ENCODE data around the gene CCDC12.
"Not testable (repeated sequence)": the region's sequence is repeated elsewhere in the genome, so short reads cannot be mapped to it uniquely, and the experiment has no call there.

Gene CCDC12

GRCh38 chr3:46921041-46921440 is 55.5 kb downstream of the CCDC12 start:
- DNase-seq, result no peak

- no peak for DNase-seq
Observed at GRCh38 chr3:46918634-46919033, 57.9 kb downstream of the CCDC12 start.

DNA sequence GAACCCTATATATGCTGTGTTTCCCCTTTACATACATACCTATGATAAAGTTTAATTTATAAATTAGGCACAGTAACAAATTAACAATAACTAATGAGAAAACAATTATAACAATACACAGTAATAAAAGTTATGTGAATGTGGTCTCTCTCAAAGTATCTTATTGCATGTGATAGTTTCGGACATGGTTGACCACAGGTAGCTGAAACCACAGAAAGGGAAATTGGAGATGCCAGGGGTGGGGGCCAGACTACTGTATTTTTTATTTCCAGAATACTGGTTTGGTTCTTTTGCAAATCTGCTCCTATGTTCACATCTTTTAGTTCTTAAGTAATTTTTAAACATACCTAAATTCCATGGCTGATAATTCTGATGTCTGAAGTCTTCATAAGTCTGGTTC is 58.3 kb downstream of the CCDC12 start:
- DNase-seq, result no peak

- DNase-seq, result no peak
Observed at GRCh38 chr3:46917257-46917656, 59.3 kb downstream of the CCDC12 start.

DNA sequence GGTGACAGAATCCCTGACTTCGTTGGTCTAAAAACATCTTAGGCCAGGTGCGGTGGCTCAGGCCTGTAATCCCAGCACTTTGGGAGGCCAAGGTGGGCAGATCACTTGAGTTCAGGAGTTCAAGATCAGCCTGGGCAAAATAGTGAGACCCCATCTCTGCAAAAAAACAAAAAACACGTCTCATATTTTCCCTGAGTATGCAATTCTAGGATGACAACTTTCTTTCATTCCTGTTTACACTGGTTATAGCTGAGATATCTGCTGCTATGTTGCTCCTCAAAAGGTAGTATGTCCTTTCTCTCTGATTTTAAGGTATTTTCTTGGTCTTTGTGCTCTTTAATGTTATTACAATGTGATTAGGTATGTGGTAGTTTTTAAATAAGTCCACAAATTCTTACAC is 59.7 kb downstream of the CCDC12 start:
- no peak for DNase-seq

DNA sequence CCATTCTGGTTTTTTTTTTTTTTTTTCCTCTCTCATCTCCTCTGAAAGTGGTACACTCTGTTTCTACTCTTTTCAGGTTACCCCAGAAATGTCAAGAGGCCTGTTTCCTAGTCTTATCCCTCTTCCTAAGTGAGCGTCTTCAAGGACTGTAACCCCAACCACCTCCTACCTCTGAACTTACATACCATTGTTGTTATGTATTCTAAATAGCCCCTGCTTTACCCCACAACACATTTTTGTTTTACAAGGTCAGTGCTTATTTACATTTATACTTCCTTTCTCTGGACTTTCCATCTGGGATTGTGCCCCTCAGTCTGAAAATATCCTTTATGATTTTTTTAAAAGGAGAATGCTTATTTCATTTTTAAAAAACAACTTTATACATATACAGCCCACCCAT is 60.3 kb downstream of the CCDC12 start:
- DNase-seq, result no peak

DNA sequence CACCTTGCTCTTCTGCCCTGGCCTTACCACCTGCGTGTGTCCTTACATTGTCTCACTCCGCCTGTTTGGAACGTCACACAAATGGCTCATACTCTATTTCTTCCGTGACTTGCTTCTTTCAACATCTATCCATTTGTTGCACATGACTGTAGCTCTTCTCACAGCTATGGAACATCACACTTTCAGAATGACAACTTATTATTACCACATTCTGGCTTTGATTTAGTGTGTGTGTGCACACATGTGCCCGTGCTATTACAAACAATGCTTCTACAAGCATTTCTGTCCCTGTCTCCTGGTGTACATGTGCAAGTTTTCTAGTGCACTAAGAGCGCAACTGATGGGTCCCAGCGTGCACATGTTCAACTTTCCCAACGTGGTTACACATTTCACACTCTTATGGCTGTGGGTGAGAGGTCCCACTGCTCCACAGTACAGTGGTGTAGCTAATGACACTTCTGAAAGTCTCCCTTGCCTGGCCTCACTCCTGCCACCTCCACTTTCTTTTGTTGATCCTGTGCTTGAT is 61.2 kb downstream of the CCDC12 start:
- no peak for DNase-seq

- no peak for DNase-seq
Observed at GRCh38 chr3:46914849-46915248, 61.7 kb downstream of the CCDC12 start.

- DNase-seq, result no peak
Observed at GRCh38 chr3:46913644-46914043, 62.9 kb downstream of the CCDC12 start.

- no peak for DNase-seq
Observed at GRCh38 chr3:46912986-46913385, 63.6 kb downstream of the CCDC12 start.

GRCh38 chr3:46910914-46911313 is 65.6 kb downstream of the CCDC12 start:
- not testable (repeated sequence) for DNase-seq

- DNase-seq, result no peak
Observed at GRCh38 chr3:46910166-46910760, 66.3 kb downstream of the CCDC12 start.

DNA sequence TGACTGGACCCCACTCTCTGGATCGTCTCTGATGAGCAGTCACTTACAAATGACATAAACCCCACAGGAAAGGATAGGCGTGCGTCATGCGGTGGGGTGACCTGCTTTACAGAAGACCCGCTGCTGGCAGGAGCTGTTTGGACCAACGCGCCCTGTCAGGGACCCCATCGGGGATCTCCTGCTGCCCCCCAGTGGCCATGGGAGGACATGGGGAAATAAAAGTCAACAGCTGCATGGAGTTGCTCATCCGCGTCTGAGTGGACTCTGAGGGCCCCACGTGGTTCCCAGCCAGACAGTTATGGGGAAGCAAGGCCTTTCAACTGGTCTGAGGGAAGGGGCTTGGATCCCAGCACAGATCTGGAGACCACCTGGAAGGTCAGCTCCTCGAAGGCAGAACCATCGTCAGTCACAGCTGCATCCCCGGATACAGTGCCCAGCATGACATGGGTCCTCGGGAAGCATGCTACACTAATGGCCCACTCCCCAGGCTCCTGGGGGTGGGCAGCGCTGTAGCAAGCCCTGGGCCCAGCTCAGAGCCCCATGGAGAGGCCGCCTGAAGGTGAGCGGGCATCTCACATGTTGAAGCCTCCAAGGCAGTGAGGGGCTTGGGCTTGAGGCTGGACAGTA is 66.9 kb downstream of the CCDC12 start:
- peak; percentile 89 for DNase-seq

- no peak for DNase-seq
Observed at GRCh38 chr3:46908986-46909534, 67.5 kb downstream of the CCDC12 start.

DNA sequence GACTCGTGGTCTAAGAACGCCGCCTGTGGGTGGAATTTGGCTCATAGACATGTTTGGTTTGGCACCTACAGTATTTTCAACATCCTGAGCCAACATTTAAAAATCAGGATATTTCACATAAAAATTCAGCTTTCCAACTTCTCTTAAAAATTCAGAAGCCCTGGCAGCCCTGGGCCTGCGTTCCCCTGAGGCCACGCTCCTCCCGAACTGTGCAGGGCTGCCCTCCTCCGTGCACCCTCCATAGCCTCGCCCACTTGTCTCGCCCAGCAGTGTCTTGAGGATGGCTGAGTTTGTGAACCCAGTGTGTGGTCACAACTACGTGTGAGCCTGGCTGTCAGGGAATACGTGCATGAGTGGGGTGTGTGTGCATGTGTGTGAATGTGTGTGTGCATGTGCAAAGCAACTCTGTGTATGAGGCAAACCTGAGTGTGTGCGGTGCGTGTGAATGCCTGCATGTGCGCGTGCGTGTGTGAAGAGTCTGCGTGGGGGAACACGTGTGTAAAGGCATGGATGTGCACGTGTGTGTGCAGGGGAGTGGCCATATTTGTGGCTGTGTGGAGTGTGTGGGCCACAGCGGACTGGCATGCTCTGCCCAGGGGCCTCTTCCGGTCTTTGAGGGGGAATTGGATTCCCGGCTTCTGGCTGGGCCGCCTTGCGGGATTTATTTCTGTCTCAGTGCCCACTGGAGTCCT is 68.1 kb downstream of the CCDC12 start:
- no peak for DNase-seq

DNA sequence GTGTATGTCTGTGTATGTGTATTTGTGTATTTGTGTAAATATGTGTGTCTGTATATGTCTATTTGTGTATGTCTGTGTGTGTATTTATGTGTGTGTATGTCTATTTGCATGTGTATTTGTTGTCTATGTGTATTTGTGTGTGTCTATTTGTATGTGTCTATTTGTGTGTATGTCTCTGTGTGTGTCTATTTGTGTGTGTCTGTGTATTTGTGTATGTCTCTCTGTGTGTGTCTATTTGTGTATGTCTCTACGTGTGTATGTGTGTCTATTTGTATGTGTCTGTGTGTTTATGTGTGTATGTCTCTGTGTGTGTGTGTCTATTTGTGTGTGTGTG is 68.6 kb downstream of the CCDC12 start:
- DNase-seq, result no peak

GRCh38 chr3:46907271-46907670 is 69.3 kb downstream of the CCDC12 start:
- no peak for DNase-seq

- DNase-seq, result no peak
Observed at GRCh38 chr3:46906471-46907058, 70.0 kb downstream of the CCDC12 start.

GRCh38 chr3:46905661-46906451 is 70.7 kb downstream of the CCDC12 start:
- DNase-seq, result no peak

DNA sequence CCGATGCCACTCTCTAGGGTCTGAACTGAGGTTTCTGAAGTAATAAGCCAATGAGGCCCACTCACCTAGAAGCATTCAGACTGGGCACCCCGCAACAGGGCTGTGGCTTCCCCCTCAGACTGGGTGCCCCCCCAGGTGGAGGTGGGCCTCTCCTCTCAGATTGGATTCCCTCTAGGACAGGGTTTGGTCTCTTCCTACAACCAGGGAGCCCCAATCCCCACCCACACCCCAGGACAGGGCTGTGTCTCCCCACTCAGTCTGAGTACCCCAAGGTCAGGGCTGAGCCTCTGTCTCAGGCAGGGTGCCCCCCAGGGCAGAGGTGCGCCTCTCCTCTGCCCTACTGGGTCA is 71.4 kb downstream of the CCDC12 start:
- DNase-seq, result no peak

DNA sequence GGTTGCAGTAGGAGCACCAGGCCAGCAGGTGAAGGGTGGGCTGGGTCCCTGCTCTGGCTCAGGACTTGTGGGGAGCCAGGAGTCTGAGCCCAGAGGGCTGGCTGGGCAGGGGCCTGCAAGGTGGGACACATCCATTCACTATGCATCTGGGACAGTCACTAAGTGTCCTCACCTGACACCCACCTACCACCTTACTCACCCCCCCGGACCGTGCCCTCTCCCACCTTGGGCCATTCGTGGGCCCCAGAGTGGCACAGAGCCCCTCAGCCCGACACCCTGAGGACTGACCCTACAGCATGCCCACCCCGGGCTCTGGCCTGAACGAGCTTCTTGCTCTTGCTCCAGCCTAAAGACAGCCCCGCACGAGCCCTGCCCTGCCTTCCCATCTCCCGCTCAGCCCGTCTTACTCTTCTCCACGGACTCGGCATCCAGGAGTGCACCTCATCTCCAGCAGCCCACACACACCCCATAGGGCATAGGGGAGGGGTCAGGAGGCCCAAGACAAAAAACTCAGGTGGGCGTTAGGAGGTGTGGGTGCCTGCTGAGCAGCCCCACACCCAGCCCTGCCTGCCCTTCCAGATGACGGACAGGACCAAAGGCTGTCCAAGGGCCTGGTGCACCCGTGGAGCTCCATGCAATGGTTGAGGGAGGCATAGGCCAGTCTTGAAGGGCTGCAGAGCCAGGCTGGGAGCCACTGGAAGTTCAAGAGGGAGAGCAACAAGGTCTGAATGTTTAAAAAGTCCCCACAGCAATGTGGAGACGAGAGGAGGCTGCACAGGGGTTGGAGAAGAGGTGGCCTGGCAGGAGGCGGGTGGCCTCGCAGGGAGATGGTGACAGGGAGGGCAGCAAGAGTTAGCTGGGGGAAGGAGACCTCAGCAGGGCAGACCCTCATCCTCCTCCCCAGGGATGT is 72.0 kb downstream of the CCDC12 start:
- no peak for DNase-seq
